GM23338 (cell line): Measurements from ENCODE around the gene FAM53B. TPM values are rescaled to one million over a fixed set of nuclear protein-coding genes. Genes with fewer than 3 reads are reported as not detected.

Source experiments
- ATAC-seq: fragments of 200-7000 bp; cut with Tn5 transposase; 3 replicates; pipeline ENCODE4 v1.9.1; 2020
- DNase-seq: peaks from one replicate; pipeline ENCODE4 v3.0.0-alpha.2; 2015; ENCODE audit warnings: low spot score
- H2AFZ ChIP-seq: fragments of 200-600 bp; sonication (generic); 2 replicates; pipeline ENCODE4 v1.8.0; 2016; ENCODE audit warnings: antibody characterized with exemption, mild to moderate bottlenecking, moderate library complexity
- H3F3A ChIP-seq: fragments of 200-600 bp; sonication (generic); replicated peaks from 2 replicates; pipeline ENCODE4 v1.8.0; 2017; ENCODE audit warnings: antibody characterized with exemption, mixed run types, low read depth
- H3K27ac ChIP-seq: fragments of 200-600 bp; sonication (generic); 2 replicates; pipeline ENCODE4 v1.6.1; 2016; ENCODE audit warnings: low read depth
- H3K27me3 ChIP-seq: fragments of 200-600 bp; sonication (generic); 2 replicates; pipeline ENCODE4 v1.8.0; 2016; ENCODE audit warnings: mild to moderate bottlenecking, mixed run types, moderate library complexity; ENCODE audit not compliant: insufficient read depth
- H3K36me3 ChIP-seq: fragments of 200-600 bp; sonication (generic); 2 replicates; pipeline ENCODE4 v1.8.0; 2016; ENCODE audit warnings: mild to moderate bottlenecking; ENCODE audit not compliant: insufficient read depth
- H3K4me1 ChIP-seq: fragments of 200-600 bp; sonication (generic); 2 replicates; pipeline ENCODE4 v1.8.0; 2016; ENCODE audit warnings: mild to moderate bottlenecking, moderate library complexity; ENCODE audit not compliant: insufficient read depth
- H3K4me2 ChIP-seq: fragments of 200-600 bp; sonication (generic); 2 replicates; pipeline ENCODE4 v1.7.1; 2017; ENCODE audit warnings: mixed run types
- H3K4me3 ChIP-seq: fragments of 200-600 bp; sonication (generic); 2 replicates; pipeline ENCODE4 v1.6.1; 2016; ENCODE audit warnings: mixed run types
- H3K79me2 ChIP-seq: fragments of 200-600 bp; sonication (generic); replicated peaks from 2 replicates; pipeline ENCODE4 v1.8.0; 2017; ENCODE audit warnings: mild to moderate bottlenecking; ENCODE audit not compliant: insufficient read depth
- H3K9me2 ChIP-seq: fragments of 200-600 bp; sonication (generic); 2 replicates; pipeline ENCODE4 v1.8.0; 2017; ENCODE audit not compliant: insufficient read depth
- H4K20me1 ChIP-seq: fragments of 200-600 bp; sonication (generic); replicated peaks from 2 replicates; pipeline ENCODE4 v1.8.0; 2017; ENCODE audit warnings: mild to moderate bottlenecking; ENCODE audit not compliant: insufficient read depth
- H3K27ac Mint-ChIP-seq: 2 replicates; pipeline ENCODE4 v1.8.0; 2020; ENCODE audit warnings: inconsistent platforms, mild to moderate bottlenecking, moderate library complexity, mixed read lengths
- H3K27me3 Mint-ChIP-seq: 3 replicates; pipeline ENCODE4 v1.8.0; 2022; ENCODE audit warnings: low read depth, mild to moderate bottlenecking, moderate library complexity, mixed read lengths, inconsistent platforms; ENCODE audit not compliant: insufficient read depth, poor library complexity
- H3K36me3 Mint-ChIP-seq: 3 replicates; pipeline ENCODE4 v1.8.0; 2021; ENCODE audit warnings: low read depth, mild to moderate bottlenecking, inconsistent platforms, moderate library complexity, mixed read lengths
- H3K4me1 Mint-ChIP-seq: 3 replicates; pipeline ENCODE4 v1.8.0; 2020; ENCODE audit warnings: mild to moderate bottlenecking, inconsistent platforms, mixed read lengths
- H3K4me3 Mint-ChIP-seq: 3 replicates; pipeline ENCODE4 v1.8.0; 2021; ENCODE audit warnings: moderate library complexity, mild to moderate bottlenecking, inconsistent platforms, mixed read lengths
- H3K9me3 Mint-ChIP-seq: 3 replicates; pipeline ENCODE4 v1.8.0; 2020; ENCODE audit warnings: moderate library complexity, mild to moderate bottlenecking, inconsistent platforms, mixed read lengths
- CREB1 ChIP-seq: fragments of 250-450 bp; sonication (Bioruptor Pico); IDR thresholded peaks from 2 replicates; pipeline ENCODE4 v1.5.0; 2020; ENCODE audit warnings: low read depth, mild to moderate bottlenecking, moderate library complexity
- EZH2 ChIP-seq: fragments of 200-600 bp; sonication (generic); IDR thresholded peaks from one replicate; pipeline ENCODE4 v1.8.0; 2017; ENCODE audit warnings: antibody characterized with exemption, mild to moderate bottlenecking, low read depth; ENCODE audit not compliant: unreplicated experiment
- EZH2phosphoT487 ChIP-seq: fragments of 200-600 bp; sonication (generic); IDR thresholded peaks from one replicate; pipeline ENCODE4 v1.8.1; 2018; ENCODE audit warnings: antibody characterized with exemption; ENCODE audit not compliant: unreplicated experiment
- JUNB ChIP-seq: IDR thresholded peaks from one replicate; pipeline ENCODE4 v1.6.1; 2016; ENCODE audit warnings: antibody characterized with exemption; ENCODE audit not compliant: unreplicated experiment
- NANOG ChIP-seq: IDR thresholded peaks from 2 replicates; pipeline ENCODE4 v1.6.1; 2016; ENCODE audit warnings: antibody characterized with exemption, borderline replicate concordance
- POLR2AphosphoS5 ChIP-seq: IDR thresholded peaks from 2 replicates; pipeline ENCODE4 v1.6.1; 2016; ENCODE audit warnings: antibody characterized with exemption, low read depth
- REST ChIP-seq: IDR thresholded peaks from one replicate; pipeline ENCODE4 v1.6.1; 2018; ENCODE audit warnings: antibody characterized with exemption; ENCODE audit not compliant: unreplicated experiment
- STAT1 ChIP-seq: IDR thresholded peaks from one replicate; pipeline ENCODE4 v1.6.1; 2016; ENCODE audit warnings: antibody characterized with exemption; ENCODE audit not compliant: unreplicated experiment
- ZNF114 ChIP-seq: fragments of 250-450 bp; sonication (Bioruptor Pico); IDR thresholded peaks from 2 replicates; pipeline ENCODE4 v1.5.0; 2020; ENCODE audit warnings: mild to moderate bottlenecking, moderate library complexity
- ZNF331 ChIP-seq: fragments of 250-450 bp; sonication (Bioruptor Pico); IDR thresholded peaks from 2 replicates; pipeline ENCODE4 v1.5.0; 2020; ENCODE audit warnings: low read depth, mild to moderate bottlenecking, moderate library complexity
- polyA plus RNA-seq: library from polyadenylated mRNA; unstranded; fragments of >200 nt; fragmentation: Nextera tagmentation; extraction: Ambion mirVana; gene quantifications from 2 replicates; pipeline ENCODE4 v1.2.1, GENCODE V29; 2016
- total RNA-seq: library from RNA; depleted of rRNA; stranded (reverse); fragments of >200 nt; shearing (Covaris generic); gene quantifications from 2 replicates; pipeline ENCODE4 v1.2.3, GENCODE V29; 2014
- TF ChIP-seq, protein P1 (sequence below), 2 experiments: fragments of 200-600 bp in 1 of 2; sonication (generic) in 1 of 2; conservative IDR thresholded peaks; 2 replicates each; pipeline versions ENCODE4 v1.5.1 to v1.6.1; 2016 to 2017; ENCODE audit warnings: antibody characterized with exemption in 2 of 2, low read depth in 2 of 2, mild to moderate bottlenecking in 2 of 2, moderate library complexity in 1 of 2
- TF ChIP-seq, protein P2 (sequence below): fragments of 250-450 bp; sonication (Bioruptor Pico); IDR thresholded peaks from 2 replicates; pipeline ENCODE4 v1.5.0; 2020; ENCODE audit warnings: mild to moderate bottlenecking, moderate library complexity
- TF ChIP-seq, protein P3 (sequence below): IDR thresholded peaks from 2 replicates; pipeline ENCODE4 v1.6.1; 2016; ENCODE audit warnings: antibody characterized with exemption

The FAM53B gene
- total and polyA plus RNA-seq, 2 experiments from 2014 or later, result 3.0 to 20.3 TPM

DNA sequence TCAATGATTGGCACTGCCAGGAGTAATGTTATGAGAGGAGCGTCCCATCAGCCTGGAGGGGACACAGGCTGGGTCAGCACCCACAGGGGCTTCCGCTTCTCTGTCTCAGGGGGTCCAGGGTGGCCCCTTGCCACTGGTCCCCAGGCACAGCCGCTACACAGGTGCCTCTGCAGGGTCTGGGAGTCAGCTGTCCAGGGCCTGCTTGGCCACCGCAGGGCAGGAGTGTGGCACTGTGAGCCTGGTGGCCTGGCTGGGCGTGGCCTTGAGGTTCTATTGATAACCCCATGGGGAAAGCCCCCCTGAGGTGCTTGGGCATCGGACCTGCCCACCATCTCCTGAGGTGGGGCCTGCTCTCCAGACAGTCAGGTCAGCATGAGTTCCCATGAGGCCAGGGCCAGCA, 146.0 kb downstream of the FAM53B start:
- Histone ChIP-seq H3K36me3 (no peaks in the 10 kb centered on the region), H3K27me3 (no peaks in the 10 kb centered on the region), H4K20me1 (no peaks in the 10 kb centered on the region; the same call in 1 of the 2 replicates), H2AFZ (no peak overlapping the region), H3K9me2 (no peaks in the 10 kb centered on the region), H3K27ac (no peak overlapping the region), H3F3A (no peaks in the 10 kb centered on the region), H3K4me3 (no peak overlapping the region), H3K4me1 (no peaks in the 10 kb centered on the region), H3K79me2 (no peaks in the 10 kb centered on the region), H3K4me2 (no peak overlapping the region)
- DNase-seq, result no peak
- ATAC-seq, result no peak
- Mint-ChIP-seq H3K9me3 (no peaks in the 10 kb centered on the region), H3K4me3 (no peak overlapping the region), H3K4me1 (no peaks in the 10 kb centered on the region), H3K36me3 (no peaks in the 10 kb centered on the region), H3K27me3 (peaks cover 9% of the 10 kb centered on the region), H3K27ac (no peak overlapping the region)
- TF ChIP-seq POLR2AphosphoS5, result no peak
- no peak for TF ChIP-seq STAT1
- TF ChIP-seq, protein P1, sequence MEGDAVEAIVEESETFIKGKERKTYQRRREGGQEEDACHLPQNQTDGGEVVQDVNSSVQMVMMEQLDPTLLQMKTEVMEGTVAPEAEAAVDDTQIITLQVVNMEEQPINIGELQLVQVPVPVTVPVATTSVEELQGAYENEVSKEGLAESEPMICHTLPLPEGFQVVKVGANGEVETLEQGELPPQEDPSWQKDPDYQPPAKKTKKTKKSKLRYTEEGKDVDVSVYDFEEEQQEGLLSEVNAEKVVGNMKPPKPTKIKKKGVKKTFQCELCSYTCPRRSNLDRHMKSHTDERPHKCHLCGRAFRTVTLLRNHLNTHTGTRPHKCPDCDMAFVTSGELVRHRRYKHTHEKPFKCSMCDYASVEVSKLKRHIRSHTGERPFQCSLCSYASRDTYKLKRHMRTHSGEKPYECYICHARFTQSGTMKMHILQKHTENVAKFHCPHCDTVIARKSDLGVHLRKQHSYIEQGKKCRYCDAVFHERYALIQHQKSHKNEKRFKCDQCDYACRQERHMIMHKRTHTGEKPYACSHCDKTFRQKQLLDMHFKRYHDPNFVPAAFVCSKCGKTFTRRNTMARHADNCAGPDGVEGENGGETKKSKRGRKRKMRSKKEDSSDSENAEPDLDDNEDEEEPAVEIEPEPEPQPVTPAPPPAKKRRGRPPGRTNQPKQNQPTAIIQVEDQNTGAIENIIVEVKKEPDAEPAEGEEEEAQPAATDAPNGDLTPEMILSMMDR (conservative IDR thresholded peaks at IDR 0.05; ENCODE audit: low read depth in 2 of 2), result no peak
- TF ChIP-seq ZNF114 (CRISPR knock-in tag), result no peak
- no peak for TF ChIP-seq CREB1 (CRISPR knock-in tag)
- TF ChIP-seq, protein P2, sequence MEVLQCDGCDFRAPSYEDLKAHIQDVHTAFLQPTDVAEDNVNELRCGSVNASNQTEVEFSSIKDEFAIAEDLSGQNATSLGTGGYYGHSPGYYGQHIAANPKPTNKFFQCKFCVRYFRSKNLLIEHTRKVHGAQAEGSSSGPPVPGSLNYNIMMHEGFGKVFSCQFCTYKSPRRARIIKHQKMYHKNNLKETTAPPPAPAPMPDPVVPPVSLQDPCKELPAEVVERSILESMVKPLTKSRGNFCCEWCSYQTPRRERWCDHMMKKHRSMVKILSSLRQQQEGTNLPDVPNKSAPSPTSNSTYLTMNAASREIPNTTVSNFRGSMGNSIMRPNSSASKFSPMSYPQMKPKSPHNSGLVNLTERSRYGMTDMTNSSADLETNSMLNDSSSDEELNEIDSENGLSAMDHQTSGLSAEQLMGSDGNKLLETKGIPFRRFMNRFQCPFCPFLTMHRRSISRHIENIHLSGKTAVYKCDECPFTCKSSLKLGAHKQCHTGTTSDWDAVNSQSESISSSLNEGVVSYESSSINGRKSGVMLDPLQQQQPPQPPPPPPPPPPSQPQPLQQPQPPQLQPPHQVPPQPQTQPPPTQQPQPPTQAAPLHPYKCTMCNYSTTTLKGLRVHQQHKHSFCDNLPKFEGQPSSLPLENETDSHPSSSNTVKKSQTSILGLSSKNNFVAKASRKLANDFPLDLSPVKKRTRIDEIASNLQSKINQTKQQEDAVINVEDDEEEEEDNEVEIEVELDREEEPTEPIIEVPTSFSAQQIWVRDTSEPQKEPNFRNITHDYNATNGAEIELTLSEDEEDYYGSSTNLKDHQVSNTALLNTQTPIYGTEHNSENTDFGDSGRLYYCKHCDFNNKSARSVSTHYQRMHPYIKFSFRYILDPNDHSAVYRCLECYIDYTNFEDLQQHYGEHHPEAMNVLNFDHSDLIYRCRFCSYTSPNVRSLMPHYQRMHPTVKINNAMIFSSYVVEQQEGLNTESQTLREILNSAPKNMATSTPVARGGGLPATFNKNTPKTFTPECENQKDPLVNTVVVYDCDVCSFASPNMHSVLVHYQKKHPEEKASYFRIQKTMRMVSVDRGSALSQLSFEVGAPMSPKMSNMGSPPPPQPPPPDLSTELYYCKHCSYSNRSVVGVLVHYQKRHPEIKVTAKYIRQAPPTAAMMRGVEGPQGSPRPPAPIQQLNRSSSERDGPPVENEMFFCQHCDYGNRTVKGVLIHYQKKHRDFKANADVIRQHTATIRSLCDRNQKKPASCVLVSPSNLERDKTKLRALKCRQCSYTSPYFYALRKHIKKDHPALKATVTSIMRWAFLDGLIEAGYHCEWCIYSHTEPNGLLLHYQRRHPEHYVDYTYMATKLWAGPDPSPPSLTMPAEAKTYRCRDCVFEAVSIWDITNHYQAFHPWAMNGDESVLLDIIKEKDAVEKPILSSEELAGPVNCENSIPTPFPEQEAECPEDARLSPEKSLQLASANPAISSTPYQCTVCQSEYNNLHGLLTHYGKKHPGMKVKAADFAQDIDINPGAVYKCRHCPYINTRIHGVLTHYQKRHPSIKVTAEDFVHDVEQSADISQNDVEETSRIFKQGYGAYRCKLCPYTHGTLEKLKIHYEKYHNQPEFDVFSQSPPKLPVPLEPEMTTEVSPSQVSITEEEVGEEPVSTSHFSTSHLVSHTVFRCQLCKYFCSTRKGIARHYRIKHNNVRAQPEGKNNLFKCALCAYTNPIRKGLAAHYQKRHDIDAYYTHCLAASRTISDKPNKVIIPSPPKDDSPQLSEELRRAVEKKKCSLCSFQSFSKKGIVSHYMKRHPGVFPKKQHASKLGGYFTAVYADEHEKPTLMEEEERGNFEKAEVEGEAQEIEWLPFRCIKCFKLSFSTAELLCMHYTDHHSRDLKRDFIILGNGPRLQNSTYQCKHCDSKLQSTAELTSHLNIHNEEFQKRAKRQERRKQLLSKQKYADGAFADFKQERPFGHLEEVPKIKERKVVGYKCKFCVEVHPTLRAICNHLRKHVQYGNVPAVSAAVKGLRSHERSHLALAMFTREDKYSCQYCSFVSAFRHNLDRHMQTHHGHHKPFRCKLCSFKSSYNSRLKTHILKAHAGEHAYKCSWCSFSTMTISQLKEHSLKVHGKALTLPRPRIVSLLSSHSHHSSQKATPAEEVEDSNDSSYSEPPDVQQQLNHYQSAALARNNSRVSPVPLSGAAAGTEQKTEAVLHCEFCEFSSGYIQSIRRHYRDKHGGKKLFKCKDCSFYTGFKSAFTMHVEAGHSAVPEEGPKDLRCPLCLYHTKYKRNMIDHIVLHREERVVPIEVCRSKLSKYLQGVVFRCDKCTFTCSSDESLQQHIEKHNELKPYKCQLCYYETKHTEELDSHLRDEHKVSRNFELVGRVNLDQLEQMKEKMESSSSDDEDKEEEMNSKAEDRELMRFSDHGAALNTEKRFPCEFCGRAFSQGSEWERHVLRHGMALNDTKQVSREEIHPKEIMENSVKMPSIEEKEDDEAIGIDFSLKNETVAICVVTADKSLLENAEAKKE (CRISPR knock-in tag), result no peak
- no peak for TF ChIP-seq ZNF331 (CRISPR knock-in tag)
- no peak for TF ChIP-seq REST
- TF ChIP-seq NANOG, result no peak
- no peak for TF ChIP-seq EZH2phosphoT487
- no peak for TF ChIP-seq EZH2
- TF ChIP-seq JUNB, result no peak
- TF ChIP-seq, protein P3, sequence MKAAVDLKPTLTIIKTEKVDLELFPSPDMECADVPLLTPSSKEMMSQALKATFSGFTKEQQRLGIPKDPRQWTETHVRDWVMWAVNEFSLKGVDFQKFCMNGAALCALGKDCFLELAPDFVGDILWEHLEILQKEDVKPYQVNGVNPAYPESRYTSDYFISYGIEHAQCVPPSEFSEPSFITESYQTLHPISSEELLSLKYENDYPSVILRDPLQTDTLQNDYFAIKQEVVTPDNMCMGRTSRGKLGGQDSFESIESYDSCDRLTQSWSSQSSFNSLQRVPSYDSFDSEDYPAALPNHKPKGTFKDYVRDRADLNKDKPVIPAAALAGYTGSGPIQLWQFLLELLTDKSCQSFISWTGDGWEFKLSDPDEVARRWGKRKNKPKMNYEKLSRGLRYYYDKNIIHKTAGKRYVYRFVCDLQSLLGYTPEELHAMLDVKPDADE, result no peak
